ENCODE data around the gene LSP1.

Gene LSP1

DNA sequence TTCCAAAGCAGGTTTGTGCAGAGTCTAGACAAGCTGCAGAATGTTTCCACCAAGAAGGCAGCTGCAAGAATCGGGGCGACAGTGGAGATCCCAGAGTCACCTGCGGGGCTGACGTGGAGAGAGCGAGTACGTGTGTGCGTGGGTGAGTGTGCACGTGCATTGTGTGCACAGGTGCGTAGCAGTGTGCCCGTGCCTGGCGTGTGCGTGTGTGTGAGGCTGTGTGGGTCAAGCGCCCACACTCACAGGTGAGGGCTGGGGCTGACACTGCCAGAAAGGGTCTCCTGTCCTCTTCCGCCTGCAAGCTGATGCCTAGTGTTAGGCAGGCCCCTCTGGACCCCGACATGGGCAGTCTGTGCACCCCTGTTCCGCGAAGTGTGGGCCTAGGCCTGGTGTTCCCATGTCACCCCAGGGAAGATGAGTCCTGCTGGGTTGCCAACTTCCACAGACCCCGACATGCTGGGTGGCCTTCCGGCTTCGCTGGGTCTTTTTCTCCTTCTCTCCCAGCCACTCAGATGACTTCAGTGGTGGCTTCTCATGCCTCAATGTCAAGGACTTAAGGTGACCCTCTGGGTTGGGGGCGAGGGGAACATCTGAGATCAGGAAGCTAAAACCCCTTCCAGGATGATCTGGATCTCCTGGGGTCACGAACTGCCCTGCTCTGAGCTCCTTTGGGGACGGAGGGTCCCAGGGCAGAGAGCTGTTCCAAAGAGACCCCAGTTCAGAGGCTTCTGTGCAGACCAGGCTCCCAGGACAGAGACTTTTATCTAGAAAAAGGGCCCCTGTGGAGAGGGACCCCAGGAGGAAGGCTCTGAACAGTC, 28.5 kb upstream of the LSP1 start:
- no peak for DNase-seq (ENCODE audit: low read depth in 2 of 2, low spot score in 1 of 2)

GRCh38 chr11:1825039-1825740, 27.7 kb upstream of the LSP1 start:
- no peak for DNase-seq (ENCODE audit: low read depth in 2 of 2, low spot score in 1 of 2)

DNA sequence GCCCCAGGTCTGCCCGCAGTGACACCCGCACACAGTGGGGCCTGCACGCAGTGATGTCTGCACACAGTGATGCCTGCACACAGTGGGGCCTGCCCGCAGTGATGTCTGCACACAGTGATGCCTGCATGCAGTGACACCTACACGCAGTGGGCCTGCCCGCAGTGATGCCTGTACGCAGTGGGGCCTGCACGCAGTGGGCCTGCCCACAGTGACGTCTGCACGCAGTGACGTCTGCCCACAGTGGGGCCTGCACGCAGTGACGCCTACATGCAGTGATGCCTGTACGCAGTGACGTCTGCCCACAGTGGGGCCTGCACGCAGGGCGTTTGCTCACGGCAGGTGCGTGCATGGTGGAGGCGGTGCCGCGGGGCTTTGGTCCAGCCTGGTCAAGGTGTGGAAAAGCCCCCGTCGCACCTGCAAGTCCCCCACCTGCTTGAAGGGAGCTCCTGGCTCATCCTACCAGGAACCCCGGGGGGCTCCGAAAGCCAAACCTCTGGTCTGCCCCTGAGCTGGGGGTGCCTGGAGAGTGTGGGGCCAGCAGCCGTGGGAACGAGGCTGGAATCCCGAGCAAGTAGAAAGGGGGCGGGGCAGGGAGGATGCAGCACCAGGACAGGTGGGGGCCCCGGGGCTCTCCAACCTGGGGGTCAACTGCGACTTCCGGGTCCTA, 27.0 kb upstream of the LSP1 start:
- DNase-seq (ENCODE audit: low read depth in 2 of 2, low spot score in 1 of 2), result no peak

DNA sequence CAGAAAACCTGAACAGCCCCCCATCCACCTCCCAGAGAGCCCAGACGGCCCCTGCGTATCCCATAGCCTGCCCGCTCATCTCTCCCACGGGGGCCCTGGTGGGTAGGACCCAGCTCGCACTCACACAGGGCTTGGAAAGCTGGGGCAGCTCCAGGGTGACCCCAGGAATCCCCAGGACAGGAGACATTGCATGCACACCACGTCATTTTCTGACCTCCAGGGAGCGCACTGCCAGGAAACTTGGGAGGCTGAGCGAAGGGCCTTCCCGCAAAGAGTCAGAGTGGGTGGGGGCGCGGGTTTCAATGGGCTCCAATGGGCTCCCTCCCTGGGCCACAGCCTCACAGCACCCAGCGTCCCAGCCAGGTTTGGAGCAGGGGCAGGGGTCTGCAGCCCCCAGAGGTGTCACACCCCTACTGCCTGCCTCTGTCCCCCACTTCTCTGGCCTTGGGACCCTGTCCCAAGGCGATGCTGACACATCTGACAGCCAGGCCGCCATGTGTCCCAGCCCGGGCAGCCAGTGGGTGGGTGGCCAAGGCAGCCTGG, 26.3 kb upstream of the LSP1 start:
- DNase-seq (ENCODE audit: low read depth in 2 of 2, low spot score in 1 of 2), result no peak

DNA sequence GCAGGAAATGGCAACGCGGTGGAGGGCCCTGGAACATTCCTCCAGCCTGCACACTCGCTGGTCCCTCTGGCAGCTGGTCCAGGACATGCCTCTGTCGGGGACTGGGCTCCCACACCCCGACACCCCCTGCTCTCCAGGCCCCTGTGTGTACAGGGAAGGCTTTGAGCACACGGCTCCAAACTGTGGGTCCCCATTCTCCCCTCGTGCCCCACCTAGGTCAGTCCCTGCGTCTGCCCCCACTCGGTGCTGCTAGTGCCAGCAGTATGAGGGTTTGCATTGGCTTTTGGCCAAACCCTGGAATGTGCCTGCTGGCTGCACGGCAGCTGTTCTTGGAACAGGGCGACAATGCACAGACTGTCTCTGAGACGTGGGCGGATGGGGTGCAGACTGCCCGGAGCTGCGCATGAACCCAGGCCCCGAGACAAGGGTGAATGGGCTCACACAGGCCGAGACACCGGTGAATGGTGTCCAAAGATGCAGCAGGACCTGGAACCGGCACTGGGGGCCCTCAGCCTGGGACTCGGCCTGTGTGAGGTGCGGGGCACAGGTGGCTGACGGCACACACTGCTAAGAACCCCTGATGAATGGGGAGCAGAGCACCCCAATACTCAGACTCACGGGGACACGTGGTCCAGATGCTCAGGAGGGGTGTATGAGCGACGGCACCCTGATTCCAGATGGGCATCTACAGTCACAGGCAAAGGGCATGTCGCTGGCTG, 25.6 kb upstream of the LSP1 start:
- DNase-seq (ENCODE audit: low read depth in 2 of 2, low spot score in 1 of 2), result no peak

GRCh38 chr11:1827931-1828330, 25.0 kb upstream of the LSP1 start:
- DNase-seq (ENCODE audit: low read depth in 2 of 2, low spot score in 1 of 2), result no peak

- no peak for DNase-seq (ENCODE audit: low read depth in 2 of 2, low spot score in 1 of 2)
Measured at GRCh38 chr11:1828542-1828941, 24.3 kb upstream of the LSP1 start.

DNA sequence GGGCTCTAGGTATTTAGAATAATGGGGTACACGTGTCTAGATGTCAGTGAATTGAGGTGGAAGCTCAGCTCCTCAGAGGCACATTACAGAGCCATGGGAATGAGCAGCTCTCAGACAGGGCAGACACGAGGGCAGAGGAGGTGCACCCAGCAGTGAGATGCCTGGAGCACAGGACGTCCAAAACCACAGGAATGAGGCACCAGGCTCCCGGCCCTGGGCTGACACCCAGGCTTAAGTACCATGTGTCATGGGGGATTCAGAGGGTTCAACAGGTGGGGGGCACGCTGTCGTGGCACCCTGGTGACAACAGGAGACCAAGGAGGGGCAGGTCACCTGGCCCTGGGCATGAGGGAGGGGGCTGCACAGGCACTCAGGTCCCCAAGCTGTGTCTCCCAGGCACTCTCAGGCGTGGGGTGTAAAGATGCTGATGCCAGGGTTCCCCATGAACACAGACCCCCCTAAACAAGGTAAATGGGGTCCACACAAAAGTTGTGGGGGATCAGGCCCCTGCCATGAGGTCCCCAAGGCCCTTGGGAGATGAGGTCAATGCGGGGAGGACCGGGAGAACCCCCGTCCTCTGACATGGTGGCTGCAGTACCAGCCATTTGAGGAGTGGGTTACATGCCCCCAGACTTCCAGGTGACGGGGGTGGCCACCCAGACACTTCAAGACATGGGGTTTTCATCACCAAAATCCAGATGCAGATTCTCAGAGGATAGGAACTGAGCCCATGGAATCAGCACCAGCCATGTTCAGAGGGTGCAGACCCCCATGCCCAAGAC, 23.7 kb upstream of the LSP1 start:
- DNase-seq (ENCODE audit: low read depth in 2 of 2, low spot score in 1 of 2), result no peak

DNA sequence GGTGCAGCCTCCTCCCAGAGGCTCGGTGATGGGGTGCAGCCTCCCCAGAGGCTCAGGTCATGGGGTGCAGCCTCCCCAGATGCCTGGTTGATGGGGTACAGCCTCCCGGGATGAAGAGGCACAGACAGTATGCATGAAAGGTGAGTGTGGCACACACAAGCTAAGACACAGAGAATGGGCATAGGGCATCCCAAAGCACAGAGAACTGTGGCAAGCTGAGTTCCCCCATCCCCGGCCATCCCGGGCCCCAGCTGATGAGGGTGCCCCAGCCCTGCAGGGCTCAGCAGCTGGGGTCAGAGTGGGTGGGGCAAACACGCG, 22.9 kb upstream of the LSP1 start:
- DNase-seq (ENCODE audit: low read depth in 2 of 2, low spot score in 1 of 2), result no peak

DNA sequence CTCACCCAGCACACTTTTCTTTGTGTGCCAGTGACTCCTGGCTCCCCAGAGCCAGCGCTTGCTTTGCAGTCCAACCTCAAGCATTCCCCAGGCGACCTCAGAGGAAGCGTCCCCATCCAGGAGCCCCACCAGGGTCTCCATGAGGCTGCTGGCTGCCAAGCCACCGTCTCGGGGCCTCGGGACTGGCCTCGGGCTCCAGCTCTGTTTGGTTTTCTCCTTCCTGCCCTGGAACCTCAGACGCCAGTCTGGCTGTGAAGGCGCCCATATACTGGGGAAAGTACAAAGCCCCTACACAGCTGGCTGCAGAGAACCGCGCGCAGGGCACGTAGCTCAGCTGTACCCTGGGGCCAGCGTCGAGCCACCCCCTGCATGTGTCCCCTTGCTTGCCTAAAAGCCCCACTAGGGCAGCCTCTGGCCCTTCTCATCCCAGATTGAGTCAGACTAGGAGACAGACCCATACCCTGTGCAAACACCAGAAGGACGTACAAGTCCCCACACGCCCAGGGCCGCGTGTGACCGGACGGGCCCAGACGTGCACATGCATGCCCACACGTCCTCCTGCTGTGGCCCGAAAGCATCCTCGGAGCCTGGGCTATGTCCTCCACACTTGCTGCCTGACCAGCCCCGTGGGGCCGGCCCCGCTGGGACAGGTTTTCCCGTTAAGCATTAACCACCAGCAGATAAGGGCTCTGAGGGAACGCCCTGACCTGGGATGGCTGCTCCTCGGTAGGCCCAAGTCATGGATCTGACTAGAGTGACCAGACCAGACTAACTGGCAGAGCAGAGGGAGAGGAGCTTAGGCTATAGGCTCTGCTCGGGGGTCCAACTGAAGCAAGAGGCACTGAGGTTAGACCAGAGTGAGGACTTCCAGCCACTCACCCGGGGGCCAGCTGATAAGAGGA, 22.3 kb upstream of the LSP1 start:
- DNase-seq (ENCODE audit: low read depth in 2 of 2, low spot score in 1 of 2), result no peak

DNA sequence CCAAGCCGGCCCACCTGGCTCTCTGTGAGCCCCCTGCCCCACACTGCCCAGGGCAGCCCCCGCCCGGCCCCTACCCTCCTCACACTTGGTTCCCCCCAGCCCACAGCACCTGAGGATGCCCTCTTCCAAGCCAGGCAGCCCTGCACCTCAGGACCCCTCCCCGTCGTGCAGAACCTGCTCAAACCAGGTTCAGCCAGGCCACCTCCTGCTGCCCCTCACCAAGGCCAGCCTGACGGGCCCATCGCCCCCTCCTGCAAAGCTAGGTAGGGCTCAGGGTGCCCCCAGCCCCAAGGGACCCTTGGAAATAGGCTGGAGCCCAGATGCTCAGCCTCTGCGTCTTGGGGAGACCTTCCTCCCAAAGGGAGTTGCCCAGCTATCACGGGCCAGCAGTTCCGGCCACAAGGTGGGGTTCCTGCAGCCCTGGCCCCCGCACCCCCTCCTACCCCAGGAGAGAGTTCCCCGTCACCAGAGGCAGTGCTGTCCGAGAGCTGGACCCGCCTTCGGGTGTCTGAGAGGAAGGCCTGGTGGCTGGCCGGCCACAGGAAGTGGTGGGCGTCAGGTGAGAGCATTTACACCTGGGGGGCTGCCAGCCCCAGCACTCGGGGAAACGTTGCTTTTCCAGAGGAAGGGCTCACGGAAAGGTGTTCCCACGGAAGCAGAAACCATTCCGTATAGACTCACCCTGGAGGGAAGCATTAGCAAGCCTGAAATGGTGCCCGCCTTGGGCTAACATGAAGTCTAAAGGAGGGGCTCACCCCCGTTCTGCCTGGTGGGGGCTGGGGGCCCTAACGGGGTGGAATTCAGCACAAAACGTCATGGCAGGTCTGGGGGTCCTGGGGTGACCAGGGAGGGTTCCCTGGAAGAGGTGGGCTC, 21.3 kb upstream of the LSP1 start:
- DNase-seq (ENCODE audit: low read depth in 2 of 2, low spot score in 1 of 2), result no peak

DNA sequence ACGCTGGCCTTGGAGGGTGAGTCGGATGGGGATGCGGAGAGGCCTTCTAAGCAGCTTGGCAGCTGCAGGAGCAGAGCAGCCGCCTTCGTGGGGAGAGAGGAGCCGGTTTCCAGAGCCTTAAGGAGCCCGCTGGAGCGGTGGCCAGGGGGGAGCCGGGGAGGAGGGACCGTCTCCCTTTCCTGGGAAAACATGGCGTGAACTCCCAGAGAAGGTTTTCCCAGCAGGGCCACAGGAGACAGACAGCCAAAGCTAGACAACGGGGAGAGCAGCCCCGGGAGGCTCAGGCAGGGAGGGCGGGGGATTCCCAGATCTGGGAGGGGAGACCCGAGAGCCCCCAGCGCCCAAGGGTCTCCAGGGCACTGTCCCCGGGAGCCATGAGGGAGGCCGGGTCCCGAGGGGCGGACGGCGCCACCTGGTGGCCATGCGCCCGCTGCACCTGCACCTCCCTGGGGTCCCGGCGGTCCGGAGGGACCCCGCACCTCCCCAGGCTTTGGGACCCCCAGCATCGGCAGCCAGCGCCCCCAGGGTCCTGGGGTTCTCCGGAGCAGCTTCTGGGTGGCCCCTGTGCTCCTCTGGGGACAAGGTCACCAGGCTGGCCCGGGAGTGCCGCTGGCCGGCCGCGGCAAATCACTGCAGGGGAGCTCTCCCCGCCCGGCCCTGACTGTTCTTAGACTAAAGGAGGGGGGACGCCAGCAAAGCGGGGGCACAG, 20.5 kb upstream of the LSP1 start:
- DNase-seq (ENCODE audit: low read depth in 2 of 2, low spot score in 1 of 2), result peak in 1 of 2 donors; percentile 48

GRCh38 chr11:1832920-1833295, 20.0 kb upstream of the LSP1 start:
- DNase-seq (ENCODE audit: low read depth in 2 of 2, low spot score in 1 of 2), result no peak

DNA sequence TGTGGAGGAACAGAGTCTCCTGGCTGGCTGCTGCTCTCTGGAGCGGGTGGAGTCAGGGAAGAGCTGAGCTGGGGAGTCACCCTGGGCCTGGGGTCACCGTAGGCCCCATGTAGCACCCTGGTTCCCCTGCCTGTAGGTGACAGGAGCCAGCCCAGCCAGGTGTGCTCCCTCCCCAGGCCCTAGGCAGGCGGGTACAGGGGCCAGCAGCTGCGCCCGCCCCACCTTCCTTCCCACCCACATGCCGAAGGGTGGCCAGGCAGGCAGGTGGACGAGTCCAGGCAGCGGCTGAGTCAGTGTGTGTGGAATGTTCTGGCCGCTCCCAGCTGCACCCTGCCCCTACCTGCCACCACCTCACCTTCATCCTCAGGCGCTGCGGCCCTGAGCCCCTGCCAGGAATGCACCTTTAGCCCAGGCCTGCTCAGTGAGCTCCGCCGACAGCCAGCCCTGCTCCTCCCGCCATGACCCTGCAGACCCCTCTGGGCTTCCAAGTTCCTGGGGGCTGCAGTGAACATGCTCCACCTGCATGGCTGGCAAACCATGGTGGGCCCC, 18.7 kb upstream of the LSP1 start:
- DNase-seq (ENCODE audit: low read depth in 2 of 2, low spot score in 1 of 2), result no peak

DNA sequence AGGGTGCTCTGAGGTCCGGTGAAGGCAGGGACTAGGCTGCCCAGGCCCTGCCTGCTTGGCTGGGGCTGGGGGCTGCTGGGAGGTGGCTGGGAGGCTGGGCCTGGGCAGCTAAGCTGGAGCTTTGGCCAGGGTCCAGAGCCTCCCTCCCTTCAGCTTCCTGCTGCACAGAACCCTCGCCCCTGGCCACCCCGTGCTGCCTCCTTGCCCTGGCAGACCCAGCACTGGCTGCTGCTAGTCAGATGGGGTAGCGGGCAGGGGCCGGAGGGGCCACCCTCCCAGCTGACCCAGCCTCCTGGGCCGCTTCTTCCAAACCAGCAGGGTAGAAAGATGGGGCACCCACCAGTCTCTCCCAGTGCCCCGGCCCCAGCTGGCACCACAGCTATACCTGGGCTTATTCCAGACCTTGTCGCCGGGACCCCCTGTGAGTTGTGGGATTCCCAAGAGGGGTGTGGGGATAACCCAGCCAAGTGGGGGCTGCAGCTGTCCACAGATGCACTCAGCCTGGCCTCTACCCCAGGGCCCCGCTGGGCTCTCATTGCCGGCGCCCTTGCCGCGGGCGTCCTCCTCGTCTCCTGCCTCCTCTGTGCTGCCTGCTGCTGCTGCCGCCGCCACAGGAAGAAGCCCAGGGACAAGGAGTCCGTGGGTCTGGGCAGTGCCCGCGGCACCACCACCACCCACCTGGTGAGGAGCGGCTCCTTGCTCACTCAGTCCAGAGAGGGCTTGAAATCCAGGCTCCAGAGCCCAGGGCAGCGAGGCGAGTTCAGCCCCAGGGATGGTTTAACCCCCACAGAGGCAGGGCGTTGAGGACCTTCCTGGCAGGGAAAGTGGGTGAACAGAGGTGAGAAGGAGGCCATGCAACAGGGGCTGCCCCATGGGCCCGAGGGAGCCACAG, 17.9 kb upstream of the LSP1 start, which contains the start of gene SYT8:
Gene SYT8 (plus strand): TSS at position 212 of the 892 bp plus-strand sequence. CDS start 116 bp downstream, at position 328.
- DNase-seq (ENCODE audit: low read depth in 2 of 2, low spot score in 1 of 2), result no peak

DNA sequence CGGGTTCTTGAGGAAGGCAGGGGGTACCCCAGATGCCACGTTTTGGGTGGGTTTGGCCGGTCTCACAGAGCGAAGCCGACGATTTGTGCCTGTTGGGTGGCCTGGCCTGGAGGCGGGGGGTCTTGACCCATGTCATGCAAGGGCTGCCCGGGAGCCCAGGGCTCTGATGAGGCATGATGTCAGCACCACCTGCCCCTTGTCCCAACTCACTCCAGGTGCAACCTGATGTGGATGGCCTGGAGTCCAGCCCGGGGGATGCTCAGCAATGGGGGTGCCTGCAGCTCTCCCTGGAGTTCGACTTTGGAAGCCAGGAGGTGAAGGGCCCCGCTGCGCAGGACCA, 17.2 kb upstream of the LSP1 start:
- no peak for DNase-seq (ENCODE audit: low read depth in 2 of 2, low spot score in 1 of 2)
